Measurements from ENCODE around the gene WDR72. TPM values are rescaled to one million over a fixed set of nuclear protein-coding genes. Genes with fewer than 3 reads are reported as not detected.

The WDR72 gene
- total RNA-seq, 1 experiment from 2014 or later = 3.9 TPM

GRCh38 chr15:53473886-53474285 is 285.6 kb downstream of the WDR72 start:
- BruUV-seq (replicated peaks) = no TSS peak

GRCh38 chr15:53473435-53473834 is 286.0 kb downstream of the WDR72 start:
- Mint-ChIP-seq H3K27ac (ENCODE audit: unreplicated experiment) (no peak overlapping the region), H3K9me3 (ENCODE audit: low read depth, unreplicated experiment) (peaks cover 4% of the 10 kb centered on the region), H3K4me1 (ENCODE audit: low read depth, unreplicated experiment) (no peaks in the 10 kb centered on the region), H3K27me3 (ENCODE audit: unreplicated experiment) (no peaks in the 10 kb centered on the region), H3K4me3 (ENCODE audit: low read depth, unreplicated experiment) (no peak overlapping the region), H3K36me3 (ENCODE audit: insufficient read depth, unreplicated experiment) (no peaks in the 10 kb centered on the region)
- intact Hi-C loops (cut with micrococcal nuclease; ENCODE audit: unreplicated experiment) = no loop called here
- DNase-seq = no peak
- no TSS peak for BruUV-seq (replicated peaks)
- CTCF ChIA-PET = no interaction called here
- no peak for TF ChIP-seq CTCF (IDR thresholded peaks at IDR 0.05; ENCODE audit: unreplicated experiment)

More at GRCh38 chr15:53473886-53474285, 285.6 kb downstream of the WDR72 start:
- no peaks in the 10 kb centered on the region for H3K36me3 Mint-ChIP-seq (ENCODE audit: insufficient read depth, unreplicated experiment)
- TF ChIP-seq CTCF (IDR thresholded peaks at IDR 0.05; ENCODE audit: unreplicated experiment) = no peak
- DNase-seq = no peak
- no peak overlapping the region for H3K4me3 Mint-ChIP-seq (ENCODE audit: low read depth, unreplicated experiment)
- no peaks in the 10 kb centered on the region for H3K27me3 Mint-ChIP-seq (ENCODE audit: unreplicated experiment)
- no peaks in the 10 kb centered on the region for H3K4me1 Mint-ChIP-seq (ENCODE audit: low read depth, unreplicated experiment)
- H3K9me3 Mint-ChIP-seq (ENCODE audit: low read depth, unreplicated experiment) = peaks cover 4% of the 10 kb centered on the region
- H3K27ac Mint-ChIP-seq (ENCODE audit: unreplicated experiment) = no peak overlapping the region
- CTCF ChIA-PET = no interaction called here
- intact Hi-C loops (cut with micrococcal nuclease; ENCODE audit: unreplicated experiment) = no loop called here

DNA sequence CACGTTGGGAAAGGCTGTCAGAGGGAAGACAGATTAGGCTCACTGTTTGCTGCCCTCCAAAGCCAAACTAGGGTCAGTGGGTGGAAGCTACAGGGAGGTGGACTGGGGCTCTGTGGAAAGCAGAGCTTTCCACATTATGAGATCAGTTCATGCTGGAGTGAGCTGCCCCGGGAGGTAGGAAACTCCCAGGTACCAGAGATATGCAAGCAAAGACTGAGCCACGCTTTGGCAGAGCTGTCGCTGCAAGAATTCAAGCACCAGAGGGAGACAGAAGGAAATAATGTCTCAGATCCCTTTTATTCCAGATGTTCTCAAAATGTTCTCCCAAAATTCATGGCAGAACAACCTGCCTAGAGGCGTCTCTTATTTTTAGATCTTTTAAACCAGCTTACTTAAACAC is 286.6 kb downstream of the WDR72 start:
- Mint-ChIP-seq H3K27me3 (ENCODE audit: unreplicated experiment) (no peaks in the 10 kb centered on the region), H3K4me1 (ENCODE audit: low read depth, unreplicated experiment) (no peaks in the 10 kb centered on the region), H3K9me3 (ENCODE audit: low read depth, unreplicated experiment) (peaks cover 4% of the 10 kb centered on the region), H3K4me3 (ENCODE audit: low read depth, unreplicated experiment) (no peak overlapping the region), H3K27ac (ENCODE audit: unreplicated experiment) (no peak overlapping the region), H3K36me3 (ENCODE audit: insufficient read depth, unreplicated experiment) (no peaks in the 10 kb centered on the region)
- CTCF ChIA-PET = no interaction called here
- BruUV-seq (replicated peaks) = no TSS peak
- no peak for TF ChIP-seq CTCF (IDR thresholded peaks at IDR 0.05; ENCODE audit: unreplicated experiment)
- DNase-seq = no peak
- intact Hi-C loops (cut with micrococcal nuclease; ENCODE audit: unreplicated experiment) = no loop called here

- no peak for TF ChIP-seq CTCF (IDR thresholded peaks at IDR 0.05; ENCODE audit: unreplicated experiment)
- Mint-ChIP-seq H3K4me3 (ENCODE audit: low read depth, unreplicated experiment) (no peak overlapping the region), H3K27me3 (ENCODE audit: unreplicated experiment) (no peaks in the 10 kb centered on the region), H3K9me3 (ENCODE audit: low read depth, unreplicated experiment) (peaks cover 4% of the 10 kb centered on the region), H3K27ac (ENCODE audit: unreplicated experiment) (no peak overlapping the region), H3K36me3 (ENCODE audit: insufficient read depth, unreplicated experiment) (no peaks in the 10 kb centered on the region), H3K4me1 (ENCODE audit: low read depth, unreplicated experiment) (no peaks in the 10 kb centered on the region)
- CTCF ChIA-PET = no interaction called here
- DNase-seq = no peak
- intact Hi-C loops (cut with micrococcal nuclease; ENCODE audit: unreplicated experiment) = no loop called here
- no TSS peak for BruUV-seq (replicated peaks)
These were observed 287.3 kb downstream of the WDR72 start for GRCh38 chr15:53472210-53472609.
